HG03342 (cell line): ENCODE measurements around the gene RBM25.
"Not testable (repeated sequence)": the region's sequence is repeated elsewhere in the genome, so short reads cannot be mapped to it uniquely, and the experiment has no call there.

Experiments
- ATAC-seq: cut with Tn5 transposase; IDR thresholded peaks from one replicate; pipeline ENCODE4 v1.9.1; 2021; ENCODE audit warnings: mild to moderate bottlenecking, moderate library complexity; ENCODE audit not compliant: unreplicated experiment

Gene RBM25

GRCh38 chr14:73168274-73168673, 109.9 kb downstream of the RBM25 start:
- ATAC-seq, result no peak

GRCh38 chr14:73168691-73169090, 110.4 kb downstream of the RBM25 start:
- ATAC-seq, result no peak

GRCh38 chr14:73169855-73170254, 111.5 kb downstream of the RBM25 start:
- not testable (repeated sequence) for ATAC-seq

GRCh38 chr14:73170686-73171085, 112.4 kb downstream of the RBM25 start:
- no peak for ATAC-seq

GRCh38 chr14:73172500-73172899, 114.2 kb downstream of the RBM25 start:
- ATAC-seq, result no peak

GRCh38 chr14:73173092-73173735, 114.9 kb downstream of the RBM25 start:
- no peak for ATAC-seq
